ENCODE data around the gene CLDN6. TPM values are rescaled to one million over a fixed set of nuclear protein-coding genes. Genes with fewer than 3 reads are reported as not detected.

Gene CLDN6
- total and polyA plus RNA-seq, 2 of the 13 experiments (the other 11 are each of a cell fraction or from before 2014, with no cell fraction given): 5.9 to 7.6 TPM

DNA sequence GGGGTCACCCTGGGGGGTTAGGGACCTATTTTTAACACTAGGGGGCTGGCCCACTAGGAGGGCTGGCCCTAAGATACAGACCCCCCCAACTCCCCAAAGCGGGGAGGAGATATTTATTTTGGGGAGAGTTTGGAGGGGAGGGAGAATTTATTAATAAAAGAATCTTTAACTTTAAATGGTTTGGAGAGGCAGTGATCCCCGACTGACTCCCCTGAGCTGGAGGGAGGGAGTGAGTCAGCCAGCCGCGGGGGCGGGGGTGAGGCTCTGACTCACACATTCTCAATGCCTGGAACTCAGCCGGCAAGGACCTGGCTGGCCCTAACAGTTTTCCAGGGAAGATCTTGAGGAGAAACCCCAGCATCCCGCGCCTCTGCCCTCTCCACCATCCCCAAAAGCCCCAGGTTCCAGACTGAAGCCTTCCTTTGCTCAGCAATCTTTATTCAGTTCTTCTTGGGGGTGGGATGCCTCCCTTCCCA lies 4.3 kb upstream of the CLDN6 start (continued):
- TF ChIP-seq, protein P1, sequence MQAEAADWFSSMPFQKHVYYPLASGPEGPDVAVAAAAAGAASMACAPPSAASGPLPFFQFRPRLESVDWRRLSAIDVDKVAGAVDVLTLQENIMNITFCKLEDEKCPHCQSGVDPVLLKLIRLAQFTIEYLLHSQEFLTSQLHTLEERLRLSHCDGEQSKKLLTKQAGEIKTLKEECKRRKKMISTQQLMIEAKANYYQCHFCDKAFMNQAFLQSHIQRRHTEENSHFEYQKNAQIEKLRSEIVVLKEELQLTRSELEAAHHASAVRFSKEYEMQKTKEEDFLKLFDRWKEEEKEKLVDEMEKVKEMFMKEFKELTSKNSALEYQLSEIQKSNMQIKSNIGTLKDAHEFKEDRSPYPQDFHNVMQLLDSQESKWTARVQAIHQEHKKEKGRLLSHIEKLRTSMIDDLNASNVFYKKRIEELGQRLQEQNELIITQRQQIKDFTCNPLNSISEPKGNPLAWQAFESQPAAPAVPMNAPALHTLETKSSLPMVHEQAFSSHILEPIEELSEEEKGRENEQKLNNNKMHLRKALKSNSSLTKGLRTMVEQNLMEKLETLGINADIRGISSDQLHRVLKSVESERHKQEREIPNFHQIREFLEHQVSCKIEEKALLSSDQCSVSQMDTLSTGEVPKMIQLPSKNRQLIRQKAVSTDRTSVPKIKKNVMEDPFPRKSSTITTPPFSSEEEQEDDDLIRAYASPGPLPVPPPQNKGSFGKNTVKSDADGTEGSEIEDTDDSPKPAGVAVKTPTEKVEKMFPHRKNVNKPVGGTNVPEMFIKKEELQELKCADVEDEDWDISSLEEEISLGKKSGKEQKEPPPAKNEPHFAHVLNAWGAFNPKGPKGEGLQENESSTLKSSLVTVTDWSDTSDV (CRISPR knock-in tag; IDR thresholded peaks at IDR 0.05): no peak
- TF ChIP-seq, protein P2, sequence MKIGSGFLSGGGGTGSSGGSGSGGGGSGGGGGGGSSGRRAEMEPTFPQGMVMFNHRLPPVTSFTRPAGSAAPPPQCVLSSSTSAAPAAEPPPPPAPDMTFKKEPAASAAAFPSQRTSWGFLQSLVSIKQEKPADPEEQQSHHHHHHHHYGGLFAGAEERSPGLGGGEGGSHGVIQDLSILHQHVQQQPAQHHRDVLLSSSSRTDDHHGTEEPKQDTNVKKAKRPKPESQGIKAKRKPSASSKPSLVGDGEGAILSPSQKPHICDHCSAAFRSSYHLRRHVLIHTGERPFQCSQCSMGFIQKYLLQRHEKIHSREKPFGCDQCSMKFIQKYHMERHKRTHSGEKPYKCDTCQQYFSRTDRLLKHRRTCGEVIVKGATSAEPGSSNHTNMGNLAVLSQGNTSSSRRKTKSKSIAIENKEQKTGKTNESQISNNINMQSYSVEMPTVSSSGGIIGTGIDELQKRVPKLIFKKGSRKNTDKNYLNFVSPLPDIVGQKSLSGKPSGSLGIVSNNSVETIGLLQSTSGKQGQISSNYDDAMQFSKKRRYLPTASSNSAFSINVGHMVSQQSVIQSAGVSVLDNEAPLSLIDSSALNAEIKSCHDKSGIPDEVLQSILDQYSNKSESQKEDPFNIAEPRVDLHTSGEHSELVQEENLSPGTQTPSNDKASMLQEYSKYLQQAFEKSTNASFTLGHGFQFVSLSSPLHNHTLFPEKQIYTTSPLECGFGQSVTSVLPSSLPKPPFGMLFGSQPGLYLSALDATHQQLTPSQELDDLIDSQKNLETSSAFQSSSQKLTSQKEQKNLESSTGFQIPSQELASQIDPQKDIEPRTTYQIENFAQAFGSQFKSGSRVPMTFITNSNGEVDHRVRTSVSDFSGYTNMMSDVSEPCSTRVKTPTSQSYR (CRISPR knock-in tag; IDR thresholded peaks at IDR 0.05; ENCODE audit: borderline replicate concordance): peak; percentile 30; the same call in 1 of the 2 replicates
- TF ChIP-seq JUN (CRISPR knock-in tag; IDR thresholded peaks at IDR 0.05): peak; percentile 62; the same call in 1 of the 2 replicates
- TF ChIP-seq NR2C2 (CRISPR knock-in tag; IDR thresholded peaks at IDR 0.05; ENCODE audit: borderline replicate concordance): no peak
- TF ChIP-seq CREM (IDR thresholded peaks at IDR 0.05): no peak
- TF ChIP-seq CREM (CRISPR knock-in tag; IDR thresholded peaks at IDR 0.05): no peak
- no peak for TF ChIP-seq LCORL (IDR thresholded peaks at IDR 0.05)
- peak; percentile 28; the same call in 1 of the 2 replicates for TF ChIP-seq LCORL (CRISPR knock-in tag; IDR thresholded peaks at IDR 0.05)
- TF ChIP-seq RXRB (CRISPR knock-in tag; IDR thresholded peaks at IDR 0.05; ENCODE audit: borderline replicate concordance): no peak
- peak; percentile 16; the same call in 1 of the 2 replicates for TF ChIP-seq GATAD2A (CRISPR knock-in tag; IDR thresholded peaks at IDR 0.05)
- TF ChIP-seq, protein P3, sequence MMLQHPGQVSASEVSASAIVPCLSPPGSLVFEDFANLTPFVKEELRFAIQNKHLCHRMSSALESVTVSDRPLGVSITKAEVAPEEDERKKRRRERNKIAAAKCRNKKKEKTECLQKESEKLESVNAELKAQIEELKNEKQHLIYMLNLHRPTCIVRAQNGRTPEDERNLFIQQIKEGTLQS (CRISPR knock-in tag; IDR thresholded peaks at IDR 0.05): peak; percentile 94
- TF ChIP-seq JUND (CRISPR knock-in tag; IDR thresholded peaks at IDR 0.05): peak; percentile 92
- peak; percentile 68; the same call in 1 of the 2 replicates for TF ChIP-seq JUNB (CRISPR knock-in tag; IDR thresholded peaks at IDR 0.05; ENCODE audit: borderline replicate concordance)
- peak in 1 of 2 experiments; percentile 40; a peak in 1 of 4 replicates for TF ChIP-seq NR2F1 (CRISPR knock-in tag; IDR thresholded peaks at IDR 0.05)
- 0 out of 2 replicates have a peak, but pooled peaks have one; percentile 33 for TF ChIP-seq ZZZ3 (CRISPR knock-in tag; IDR thresholded peaks at IDR 0.05; ENCODE audit: borderline replicate concordance)
- no peak for TF ChIP-seq ZNF782 (CRISPR knock-in tag; IDR thresholded peaks at IDR 0.05; ENCODE audit: borderline replicate concordance)
- peak; percentile 19 for TF ChIP-seq XRCC5 (optimal IDR thresholded peaks at IDR 0.05; ENCODE audit: low read length)
- 0 out of 2 replicates have a peak, but pooled peaks have one; percentile 22 for TF ChIP-seq ZC3H4 (CRISPR knock-in tag; IDR thresholded peaks at IDR 0.05; ENCODE audit: borderline replicate concordance)
- TF ChIP-seq, protein P4, sequence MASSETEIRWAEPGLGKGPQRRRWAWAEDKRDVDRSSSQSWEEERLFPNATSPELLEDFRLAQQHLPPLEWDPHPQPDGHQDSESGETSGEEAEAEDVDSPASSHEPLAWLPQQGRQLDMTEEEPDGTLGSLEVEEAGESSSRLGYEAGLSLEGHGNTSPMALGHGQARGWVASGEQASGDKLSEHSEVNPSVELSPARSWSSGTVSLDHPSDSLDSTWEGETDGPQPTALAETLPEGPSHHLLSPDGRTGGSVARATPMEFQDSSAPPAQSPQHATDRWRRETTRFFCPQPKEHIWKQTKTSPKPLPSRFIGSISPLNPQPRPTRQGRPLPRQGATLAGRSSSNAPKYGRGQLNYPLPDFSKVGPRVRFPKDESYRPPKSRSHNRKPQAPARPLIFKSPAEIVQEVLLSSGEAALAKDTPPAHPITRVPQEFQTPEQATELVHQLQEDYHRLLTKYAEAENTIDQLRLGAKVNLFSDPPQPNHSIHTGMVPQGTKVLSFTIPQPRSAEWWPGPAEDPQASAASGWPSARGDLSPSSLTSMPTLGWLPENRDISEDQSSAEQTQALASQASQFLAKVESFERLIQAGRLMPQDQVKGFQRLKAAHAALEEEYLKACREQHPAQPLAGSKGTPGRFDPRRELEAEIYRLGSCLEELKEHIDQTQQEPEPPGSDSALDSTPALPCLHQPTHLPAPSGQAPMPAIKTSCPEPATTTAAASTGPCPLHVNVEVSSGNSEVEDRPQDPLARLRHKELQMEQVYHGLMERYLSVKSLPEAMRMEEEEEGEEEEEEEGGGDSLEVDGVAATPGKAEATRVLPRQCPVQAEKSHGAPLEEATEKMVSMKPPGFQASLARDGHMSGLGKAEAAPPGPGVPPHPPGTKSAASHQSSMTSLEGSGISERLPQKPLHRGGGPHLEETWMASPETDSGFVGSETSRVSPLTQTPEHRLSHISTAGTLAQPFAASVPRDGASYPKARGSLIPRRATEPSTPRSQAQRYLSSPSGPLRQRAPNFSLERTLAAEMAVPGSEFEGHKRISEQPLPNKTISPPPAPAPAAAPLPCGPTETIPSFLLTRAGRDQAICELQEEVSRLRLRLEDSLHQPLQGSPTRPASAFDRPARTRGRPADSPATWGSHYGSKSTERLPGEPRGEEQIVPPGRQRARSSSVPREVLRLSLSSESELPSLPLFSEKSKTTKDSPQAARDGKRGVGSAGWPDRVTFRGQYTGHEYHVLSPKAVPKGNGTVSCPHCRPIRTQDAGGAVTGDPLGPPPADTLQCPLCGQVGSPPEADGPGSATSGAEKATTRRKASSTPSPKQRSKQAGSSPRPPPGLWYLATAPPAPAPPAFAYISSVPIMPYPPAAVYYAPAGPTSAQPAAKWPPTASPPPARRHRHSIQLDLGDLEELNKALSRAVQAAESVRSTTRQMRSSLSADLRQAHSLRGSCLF (CRISPR knock-in tag; IDR thresholded peaks at IDR 0.05; ENCODE audit: borderline replicate concordance): no peak
- no peak for TF ChIP-seq NCOA5 (CRISPR knock-in tag; IDR thresholded peaks at IDR 0.05)
